HG03060 (cell line): ENCODE data around the gene GHR.

ENCODE experiments used
- ATAC-seq: cut with Tn5 transposase; IDR thresholded peaks from one replicate; pipeline ENCODE4 v1.9.1; 2021; ENCODE audit warnings: low read depth, moderate number of reproducible peaks; ENCODE audit not compliant: unreplicated experiment

GHR gene

DNA sequence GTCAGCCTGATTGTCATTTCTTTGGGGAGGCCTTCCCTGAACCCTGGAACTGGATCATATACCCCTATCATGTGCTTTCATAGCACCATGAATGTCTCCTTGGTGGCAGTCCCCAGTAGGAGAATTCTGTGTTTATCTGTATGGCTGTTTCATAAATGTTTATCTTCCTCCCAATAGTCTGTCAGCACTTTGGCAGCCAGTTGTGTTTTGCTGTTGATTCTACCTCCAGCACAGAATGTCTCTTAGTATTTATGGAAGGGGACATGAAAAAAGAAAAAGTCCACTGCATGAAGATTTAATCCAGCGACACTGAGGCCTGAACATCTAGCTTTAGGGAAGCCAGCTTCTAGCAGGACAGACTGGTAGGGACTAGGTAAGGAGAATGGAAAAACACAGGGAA lies 38.3 kb downstream of the GHR start:
- ATAC-seq, result no peak

DNA sequence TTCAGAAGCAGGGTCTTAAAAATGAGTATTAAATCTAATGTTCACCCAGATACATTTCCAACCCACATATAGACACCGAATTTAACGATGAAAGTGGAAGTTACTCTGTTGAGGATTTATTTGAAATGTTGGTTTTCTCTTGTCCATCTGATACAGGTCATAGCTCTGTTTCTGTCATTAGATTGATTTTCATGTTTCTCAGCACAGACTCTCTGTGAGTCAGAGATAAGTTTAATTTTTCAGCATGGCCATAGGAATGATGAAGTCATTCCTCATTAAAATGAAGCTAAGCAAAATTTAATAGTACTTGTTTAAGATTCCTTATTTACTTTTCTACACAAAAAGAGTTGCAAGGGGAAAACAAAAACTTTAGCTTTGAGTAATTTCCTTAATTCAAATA lies 38.8 kb downstream of the GHR start:
- ATAC-seq, result no peak

GRCh38 chr5:42467572-42467971 lies 44.3 kb downstream of the GHR start:
- no peak for ATAC-seq

GRCh38 chr5:42467981-42468524 lies 44.8 kb downstream of the GHR start:
- ATAC-seq, result no peak

GRCh38 chr5:42483472-42484154 lies 60.4 kb downstream of the GHR start:
- peak; percentile 79 for ATAC-seq

GRCh38 chr5:42487077-42487476 lies 63.8 kb downstream of the GHR start:
- no peak for ATAC-seq

DNA sequence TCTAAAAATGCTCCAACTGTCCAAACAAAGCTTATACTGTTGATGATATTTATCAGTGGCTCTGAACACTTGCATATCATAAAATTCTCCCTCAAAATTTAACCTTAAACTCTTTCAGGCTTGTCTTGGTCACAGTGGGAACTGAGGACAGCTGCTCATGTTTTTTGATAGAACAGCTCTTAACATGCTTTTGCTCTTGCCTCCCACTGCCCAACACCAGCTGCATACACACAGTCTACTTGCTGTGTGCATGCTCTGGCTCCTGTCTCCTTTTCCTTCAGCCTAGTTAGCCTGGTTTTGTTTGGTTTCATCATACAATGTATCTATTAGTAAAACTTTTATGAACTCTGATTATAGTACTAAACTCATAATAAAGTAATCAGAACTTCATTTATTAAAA lies 64.6 kb downstream of the GHR start:
- ATAC-seq, result no peak

DNA sequence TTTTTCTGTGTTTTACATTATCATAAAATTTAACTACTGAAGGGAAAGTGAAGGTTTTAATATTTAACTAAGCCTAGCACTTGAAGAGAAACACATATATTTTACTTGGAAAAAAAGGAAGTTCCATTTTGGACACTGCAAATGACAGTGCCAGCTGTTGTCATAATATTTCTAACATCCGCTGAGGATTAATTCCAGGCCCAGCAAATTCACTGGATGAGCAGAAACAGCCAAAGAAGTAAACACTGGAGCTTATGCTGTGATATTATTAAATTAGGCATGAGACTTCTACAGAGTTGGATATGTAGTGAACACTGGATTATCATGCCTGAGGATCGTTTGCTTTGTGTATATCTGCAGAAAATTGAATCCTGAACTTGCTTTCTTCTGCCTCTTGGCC lies 67.6 kb downstream of the GHR start:
- no peak for ATAC-seq

GRCh38 chr5:42491699-42492098 lies 68.5 kb downstream of the GHR start:
- no peak for ATAC-seq

DNA sequence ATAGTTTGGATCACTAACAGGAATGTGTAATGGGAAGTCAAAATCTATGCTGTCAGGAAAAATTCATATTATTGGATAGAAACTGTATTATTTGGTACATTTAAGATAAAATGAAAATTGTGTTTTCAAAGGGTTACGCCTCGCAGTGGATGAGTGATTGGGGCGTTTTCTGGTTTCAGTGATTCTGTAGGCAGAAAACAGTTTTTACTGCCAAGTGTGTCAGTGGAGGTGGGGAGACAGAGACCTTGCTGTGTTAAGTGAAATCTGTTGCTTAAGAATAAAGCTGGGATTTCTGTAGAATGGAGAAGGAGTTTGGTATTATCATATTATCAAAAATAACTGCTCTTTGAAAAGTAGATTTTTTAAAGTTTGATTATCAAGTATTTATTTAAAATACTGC lies 69.7 kb downstream of the GHR start:
- no peak for ATAC-seq

- no peak for ATAC-seq
These were observed 71.2 kb downstream of the GHR start for GRCh38 chr5:42494414-42494813.

- no peak for ATAC-seq
These were observed 72.7 kb downstream of the GHR start for GRCh38 chr5:42495914-42496313.

GRCh38 chr5:42496397-42497156 lies 73.3 kb downstream of the GHR start:
- ATAC-seq, result no peak

- no peak for ATAC-seq
These were observed 74.8 kb downstream of the GHR start for GRCh38 chr5:42498000-42498399.

- ATAC-seq, result no peak
These were observed 75.8 kb downstream of the GHR start for GRCh38 chr5:42499016-42499415.

GRCh38 chr5:42500003-42500599 lies 76.9 kb downstream of the GHR start:
- no peak for ATAC-seq

- no peak for ATAC-seq
These were observed 79.6 kb downstream of the GHR start for GRCh38 chr5:42502613-42503470.

DNA sequence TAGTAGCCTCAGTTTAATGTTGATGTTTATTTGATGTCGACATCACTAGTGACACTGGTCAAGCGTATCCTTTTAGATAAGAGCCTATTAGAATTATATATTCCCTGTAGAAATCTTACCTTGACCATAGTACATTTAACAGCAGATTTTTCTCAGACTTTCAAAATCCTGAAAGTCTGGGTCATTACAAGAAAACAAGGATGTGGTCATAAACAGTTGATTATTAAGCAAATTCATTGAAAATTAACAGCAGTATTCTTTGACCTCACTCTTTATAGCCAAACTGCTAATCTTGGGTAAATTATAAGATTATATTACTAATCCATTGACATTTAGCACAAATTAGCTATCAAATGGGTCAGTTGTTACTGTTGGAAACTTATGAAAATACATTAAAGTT lies 83.4 kb downstream of the GHR start:
- no peak for ATAC-seq

DNA sequence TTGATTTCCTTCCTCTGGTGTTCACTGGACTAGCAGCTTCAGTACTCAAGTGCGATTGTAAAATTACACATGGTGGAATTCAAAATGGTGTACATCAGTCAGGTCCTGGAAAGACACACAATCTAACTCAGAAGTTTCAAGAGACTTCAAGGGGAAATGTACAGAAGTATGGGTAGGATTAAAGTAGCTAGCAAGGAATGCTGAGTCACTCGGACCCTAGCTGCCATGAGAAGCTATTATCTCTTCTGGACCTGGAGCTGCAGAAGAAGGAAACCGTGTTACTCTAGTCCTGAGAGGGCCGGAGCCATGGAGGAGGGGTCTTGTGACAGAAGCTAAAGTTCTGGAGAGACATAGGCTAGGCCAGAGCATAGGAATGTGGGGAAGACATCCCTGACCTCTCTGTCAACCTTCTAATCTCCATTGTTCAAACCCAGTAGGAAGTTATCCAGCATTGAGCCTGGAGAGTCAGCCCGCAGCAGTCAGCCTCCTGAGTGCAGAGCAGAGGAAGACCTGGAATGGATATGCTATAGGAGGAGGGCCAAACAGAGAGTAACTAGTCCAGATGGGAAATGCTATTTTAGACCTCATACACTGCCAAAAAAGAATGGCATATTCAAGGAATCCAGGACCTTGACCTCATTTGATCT lies 84.3 kb downstream of the GHR start:
- no peak for ATAC-seq

DNA sequence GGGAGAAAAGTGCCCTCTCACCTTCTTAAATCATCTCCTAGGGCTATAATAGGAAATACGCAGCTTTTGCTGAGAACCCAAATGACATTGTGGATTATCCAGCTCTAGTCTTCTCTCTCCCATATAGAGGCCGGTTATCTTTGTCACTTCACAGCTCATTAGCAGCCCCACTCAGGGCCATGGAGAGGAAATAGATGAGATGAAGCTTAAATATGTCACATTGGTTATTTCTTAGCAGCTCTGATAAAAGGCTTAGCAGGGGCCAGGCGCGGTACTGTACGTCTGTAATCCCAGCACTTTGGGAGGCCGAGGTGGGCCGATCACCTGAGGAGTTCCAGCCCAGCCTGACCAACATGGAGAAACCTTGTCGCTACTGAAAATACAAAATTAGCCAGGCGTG lies 90.0 kb downstream of the GHR start:
- no peak for ATAC-seq
